Skin epidermis (tissue), 12 donors: Measurements from ENCODE around the gene PLA2G6.
"Not testable (repeated sequence)": the region's sequence is repeated elsewhere in the genome, so short reads cannot be mapped to it uniquely, and the experiment has no call there.

Experiments
- H3K27ac ChIP-seq, 21 experiments: fragments of 200-600 bp; sonication (generic) in 11 of 21; one replicate each; pipeline ENCODE4 v1.5.0; 2020; ENCODE audit warnings: mild to moderate bottlenecking in 3 of 21, inconsistent platforms in 2 of 21, moderate library complexity in 2 of 21
- H3K4me3 ChIP-seq, 7 experiments: fragments of 200-600 bp; sonication (generic) in 2 of 7; one replicate each; pipeline ENCODE4 v1.5.0; 2020; ENCODE audit warnings: inconsistent platforms in 2 of 7, mild to moderate bottlenecking in 2 of 7, moderate library complexity in 1 of 7

PLA2G6 gene

GRCh38 chr22:38080474-38080849 lies 101.2 kb downstream of the PLA2G6 start:
- H3K27ac ChIP-seq = peak overlapping the region in 1 of 21 experiments; percentile 18
- H3K4me3 ChIP-seq = peak overlapping the region in 4 of 7 experiments; percentile 15 to 36 (median 20)

GRCh38 chr22:38079804-38080203 lies 101.8 kb downstream of the PLA2G6 start:
- H3K27ac ChIP-seq = no peak overlapping the region
- H3K4me3 ChIP-seq = no peak overlapping the region

GRCh38 chr22:38079208-38079607 lies 102.4 kb downstream of the PLA2G6 start:
- not testable (repeated sequence) for H3K27ac ChIP-seq, H3K4me3 ChIP-seq

GRCh38 chr22:38078046-38078840 lies 103.4 kb downstream of the PLA2G6 start:
- Histone ChIP-seq H3K4me3 (no peak overlapping the region), H3K27ac (no peak overlapping the region)

GRCh38 chr22:38077595-38077994 lies 104.0 kb downstream of the PLA2G6 start:
- Histone ChIP-seq H3K4me3 (no peak overlapping the region), H3K27ac (no peak overlapping the region)

- Histone ChIP-seq H3K27ac (no peak overlapping the region), H3K4me3 (no peak overlapping the region)
Measured at GRCh38 chr22:38077096-38077495, 104.5 kb downstream of the PLA2G6 start.

- H3K4me3 ChIP-seq = no peak overlapping the region
- H3K27ac ChIP-seq = no peak overlapping the region
Measured at GRCh38 chr22:38075961-38076360, 105.7 kb downstream of the PLA2G6 start.

- no peak overlapping the region for H3K4me3 ChIP-seq
- H3K27ac ChIP-seq = no peak overlapping the region
Measured at GRCh38 chr22:38075105-38075825, 106.4 kb downstream of the PLA2G6 start.

- Histone ChIP-seq H3K27ac (no peak overlapping the region), H3K4me3 (no peak overlapping the region)
Measured at GRCh38 chr22:38074181-38075104, 107.2 kb downstream of the PLA2G6 start.

- no peak overlapping the region for H3K4me3 ChIP-seq
- no peak overlapping the region for H3K27ac ChIP-seq
Measured at GRCh38 chr22:38073150-38074130, 108.2 kb downstream of the PLA2G6 start.

- Histone ChIP-seq H3K4me3 (no peak overlapping the region), H3K27ac (no peak overlapping the region)
Measured at GRCh38 chr22:38072322-38073149, 109.1 kb downstream of the PLA2G6 start.

GRCh38 chr22:38071421-38072321 lies 110.0 kb downstream of the PLA2G6 start:
- Histone ChIP-seq H3K4me3 (no peak overlapping the region), H3K27ac (no peak overlapping the region)

GRCh38 chr22:38070250-38070921 lies 111.2 kb downstream of the PLA2G6 start:
- Histone ChIP-seq H3K27ac (peak overlapping the region in 5 of 21 experiments; percentile 14 to 63 (median 31)), H3K4me3 (no peak overlapping the region)

GRCh38 chr22:38069372-38070249 lies 112.0 kb downstream of the PLA2G6 start:
- H3K4me3 ChIP-seq = no peak overlapping the region
- peak overlapping the region in 6 of 21 experiments; percentile 14 to 67 (median 36) for H3K27ac ChIP-seq

- Histone ChIP-seq H3K4me3 (no peak overlapping the region), H3K27ac (peak overlapping the region in 3 of 21 experiments; percentile 40 to 67 (median 60))
Measured at GRCh38 chr22:38068641-38069371, 112.8 kb downstream of the PLA2G6 start.
